Stimulated activated CD4-positive, alpha-beta T cell treated with anti-CD3 and anti-CD28 coated beads, Interleukin-15, amount 100 ng/mL, for 1 hour (primary cell): ENCODE results near the gene PEPD.

Source experiments
- DNase-seq, 2 donors: peaks; one replicate each; pipeline ENCODE4 v3.0.0-alpha.2; 2020; ENCODE audit warnings: low read depth in 1 of 2, low spot score in 1 of 2

The PEPD gene

DNA sequence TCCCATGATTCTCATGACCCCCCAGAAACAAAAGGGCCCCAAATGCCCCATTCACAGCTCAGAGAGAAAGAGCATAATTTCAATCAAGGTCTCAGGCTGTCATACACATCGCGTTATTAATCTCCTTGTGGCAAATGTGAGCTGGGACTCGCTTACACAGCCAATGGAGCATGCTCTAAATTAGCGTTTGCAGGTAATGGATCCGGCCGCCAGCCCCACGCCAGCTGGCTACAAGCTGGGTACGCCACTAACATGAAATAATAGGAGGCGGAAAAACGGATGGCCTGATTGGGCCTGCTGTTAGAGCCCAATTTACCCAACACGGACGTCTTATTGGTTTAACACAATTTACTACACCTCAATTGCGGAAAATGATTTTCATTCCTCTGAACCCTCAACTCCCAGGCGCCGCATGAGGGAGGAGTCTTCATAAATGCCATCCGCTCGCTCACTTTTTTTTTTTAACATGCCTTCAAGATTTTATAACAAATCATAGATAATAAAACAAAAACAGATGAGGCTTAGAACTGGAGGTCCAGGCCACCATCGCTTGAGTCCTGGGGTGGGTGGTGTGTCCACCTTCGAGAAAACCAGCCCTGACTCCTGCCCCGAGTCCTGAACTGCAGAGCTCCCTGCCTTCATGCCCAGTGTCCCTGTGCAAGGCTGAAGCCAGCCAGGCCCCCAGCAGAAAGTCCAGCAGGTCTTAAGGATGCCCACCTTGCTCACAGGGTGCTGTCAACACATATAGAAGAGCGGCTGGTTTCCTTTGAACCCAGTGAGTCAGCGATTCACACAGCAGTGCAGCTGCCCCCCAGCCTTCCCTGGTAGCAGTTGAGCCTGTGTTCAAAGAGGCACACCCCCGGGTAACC is 62.1 kb downstream of the PEPD start:
- no peak for DNase-seq

GRCh38 chr19:33458807-33459206 is 62.8 kb downstream of the PEPD start:
- DNase-seq = no peak

DNA sequence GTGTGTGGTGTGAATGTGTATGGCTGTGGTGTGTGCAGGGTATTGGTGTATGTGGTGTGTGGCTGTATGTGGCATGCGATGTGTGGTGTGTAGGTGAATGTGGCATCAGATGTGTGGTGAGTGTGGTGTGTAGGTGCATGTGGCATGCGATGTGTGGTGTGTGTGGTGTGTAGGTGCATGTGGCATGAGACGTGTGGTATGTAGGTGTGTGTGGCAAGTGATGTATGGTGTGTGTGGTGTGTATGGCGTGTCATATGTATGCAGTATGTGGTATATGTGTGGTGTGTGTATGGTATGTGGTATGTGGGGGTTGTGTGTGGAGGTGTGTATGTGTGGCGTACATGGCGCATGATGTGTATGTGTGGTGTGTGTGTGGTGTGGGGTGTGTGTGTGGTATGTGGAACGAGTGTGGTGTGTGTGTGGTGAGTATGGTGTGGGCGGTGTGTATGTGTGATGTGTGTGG is 63.4 kb downstream of the PEPD start:
- no peak for DNase-seq

DNA sequence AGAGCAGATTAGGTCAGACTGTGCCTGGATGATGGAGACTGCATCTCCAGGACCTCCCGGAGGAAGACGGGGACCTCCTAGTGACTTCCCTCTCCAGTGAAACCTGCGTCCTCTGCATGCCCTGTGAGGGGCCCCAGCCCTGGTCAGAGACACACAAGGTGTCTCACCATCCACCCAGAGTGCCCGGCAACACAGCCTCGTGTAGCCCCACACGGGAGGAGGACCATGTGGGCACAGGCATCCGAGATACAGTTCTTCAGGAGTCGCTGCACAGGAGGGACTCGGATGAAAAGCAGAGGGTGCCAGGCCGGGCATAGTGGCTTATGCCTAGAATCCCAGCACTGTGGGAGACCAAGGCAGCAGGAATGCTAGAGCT is 64.8 kb downstream of the PEPD start:
- no peak for DNase-seq

DNA sequence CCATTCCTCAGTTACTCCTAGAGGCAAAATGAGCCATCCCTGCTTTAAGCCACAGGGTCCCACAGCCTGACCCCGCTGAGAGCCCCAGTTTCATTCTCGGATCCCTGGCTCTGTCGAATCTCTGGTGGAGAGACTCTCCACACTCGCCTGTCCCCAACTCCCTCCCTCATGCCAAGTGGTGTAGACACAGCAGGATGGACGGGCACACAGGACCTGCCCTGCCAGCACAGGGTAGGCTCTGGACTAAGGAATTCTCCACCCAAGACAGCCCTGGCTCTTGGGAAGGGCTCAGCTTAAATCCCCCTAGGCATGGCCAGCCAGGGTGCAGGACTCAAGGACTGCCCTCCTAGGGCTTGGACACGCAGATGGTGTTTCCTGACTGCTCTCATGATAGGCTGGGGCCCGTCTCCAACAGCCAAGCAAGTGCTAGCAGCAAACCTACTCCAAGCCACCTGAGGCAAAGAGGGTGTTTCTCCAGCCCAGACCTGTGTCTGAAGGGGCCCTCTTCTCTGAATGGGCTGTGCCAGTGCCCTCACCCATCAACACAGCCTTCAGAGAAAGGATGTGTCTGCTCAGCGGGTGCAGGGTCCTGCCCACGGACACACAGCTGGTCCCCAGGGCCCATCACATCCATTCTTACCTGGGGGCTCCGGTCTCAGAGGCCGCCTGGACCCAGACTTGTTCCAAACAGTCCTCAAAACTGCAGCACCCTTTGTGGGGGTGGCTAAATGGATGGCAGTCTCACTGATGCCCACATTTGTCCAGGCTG is 65.3 kb downstream of the PEPD start:
- DNase-seq = no peak

DNA sequence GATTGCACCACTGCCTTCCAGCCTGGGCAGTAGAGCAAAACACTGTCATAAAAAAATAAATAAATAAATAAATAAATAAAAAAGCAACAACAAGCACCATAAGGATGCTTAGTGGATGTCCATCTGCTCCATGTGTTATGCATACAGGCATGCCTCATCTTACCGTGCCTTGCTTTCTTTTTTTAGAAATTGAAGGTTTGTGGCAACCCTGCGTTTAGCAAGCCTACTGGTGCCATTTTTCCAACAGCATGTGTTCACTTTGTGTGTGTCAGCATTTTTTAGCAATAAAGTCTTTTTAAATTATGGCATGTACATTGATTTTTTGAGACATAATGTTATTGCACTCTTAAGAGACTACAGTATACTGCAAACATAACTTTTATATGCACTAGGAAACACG is 68.3 kb downstream of the PEPD start:
- DNase-seq = no peak

DNA sequence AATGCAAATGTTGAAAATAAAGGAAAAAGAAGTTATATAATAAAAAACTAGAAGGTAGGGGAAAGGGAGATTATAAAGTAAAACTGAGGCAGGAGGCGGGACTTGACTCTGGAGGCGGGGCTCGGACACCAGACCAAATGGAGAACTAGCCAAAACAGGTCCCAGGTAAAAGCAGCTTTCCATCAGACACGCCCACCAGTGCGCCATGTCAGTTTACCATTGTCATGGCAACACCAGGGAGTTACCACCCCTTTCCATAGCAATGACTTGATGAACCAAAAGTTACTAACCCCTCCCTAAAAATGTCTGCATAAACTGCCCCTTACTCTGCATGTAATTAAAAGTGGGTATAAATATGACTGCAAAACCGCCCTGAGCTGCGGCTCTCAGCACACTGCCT is 70.9 kb downstream of the PEPD start:
- no peak for DNase-seq

DNA sequence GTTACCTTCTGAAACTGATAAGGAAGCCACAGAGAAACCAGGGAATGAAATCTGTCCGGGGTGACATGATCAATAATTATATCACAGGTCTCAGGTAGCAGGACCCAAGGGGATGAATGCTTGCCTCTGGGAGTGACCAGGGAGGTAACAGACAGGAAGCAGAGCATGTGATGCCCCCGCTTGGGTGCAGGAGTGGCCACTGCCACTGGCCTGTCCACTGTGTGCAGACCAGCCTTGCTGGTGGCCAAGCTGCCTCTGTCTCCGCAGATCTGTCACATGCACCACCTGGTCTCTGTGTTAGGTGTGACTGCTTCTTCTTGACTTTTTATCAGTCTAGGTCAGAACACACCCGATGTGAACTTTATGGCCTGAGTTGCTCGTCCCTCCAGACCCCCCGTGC is 71.8 kb downstream of the PEPD start:
- DNase-seq = no peak

DNA sequence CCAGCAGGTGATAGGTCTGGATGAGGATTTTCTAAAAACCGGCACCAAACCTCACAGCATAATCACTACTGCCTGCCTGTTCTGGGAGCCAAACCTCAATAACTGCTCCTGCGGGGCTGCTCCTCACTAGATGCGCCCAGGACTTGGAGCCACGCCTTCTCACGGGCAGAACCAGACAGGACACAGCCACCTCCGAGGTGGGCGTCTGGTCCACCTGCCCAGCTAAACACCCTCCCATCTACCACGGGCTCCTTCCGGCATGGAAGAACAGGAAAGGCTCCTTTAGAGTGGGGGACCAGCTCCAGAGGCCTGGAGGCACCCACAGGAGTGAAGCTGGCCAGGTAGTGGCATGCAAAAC is 73.5 kb downstream of the PEPD start:
- no peak for DNase-seq

- no peak for DNase-seq
These were observed 74.0 kb downstream of the PEPD start for GRCh38 chr19:33447336-33448158.

GRCh38 chr19:33446330-33447293 is 75.0 kb downstream of the PEPD start:
- no peak for DNase-seq

- no peak for DNase-seq
These were observed 75.9 kb downstream of the PEPD start for GRCh38 chr19:33445442-33446329.

DNA sequence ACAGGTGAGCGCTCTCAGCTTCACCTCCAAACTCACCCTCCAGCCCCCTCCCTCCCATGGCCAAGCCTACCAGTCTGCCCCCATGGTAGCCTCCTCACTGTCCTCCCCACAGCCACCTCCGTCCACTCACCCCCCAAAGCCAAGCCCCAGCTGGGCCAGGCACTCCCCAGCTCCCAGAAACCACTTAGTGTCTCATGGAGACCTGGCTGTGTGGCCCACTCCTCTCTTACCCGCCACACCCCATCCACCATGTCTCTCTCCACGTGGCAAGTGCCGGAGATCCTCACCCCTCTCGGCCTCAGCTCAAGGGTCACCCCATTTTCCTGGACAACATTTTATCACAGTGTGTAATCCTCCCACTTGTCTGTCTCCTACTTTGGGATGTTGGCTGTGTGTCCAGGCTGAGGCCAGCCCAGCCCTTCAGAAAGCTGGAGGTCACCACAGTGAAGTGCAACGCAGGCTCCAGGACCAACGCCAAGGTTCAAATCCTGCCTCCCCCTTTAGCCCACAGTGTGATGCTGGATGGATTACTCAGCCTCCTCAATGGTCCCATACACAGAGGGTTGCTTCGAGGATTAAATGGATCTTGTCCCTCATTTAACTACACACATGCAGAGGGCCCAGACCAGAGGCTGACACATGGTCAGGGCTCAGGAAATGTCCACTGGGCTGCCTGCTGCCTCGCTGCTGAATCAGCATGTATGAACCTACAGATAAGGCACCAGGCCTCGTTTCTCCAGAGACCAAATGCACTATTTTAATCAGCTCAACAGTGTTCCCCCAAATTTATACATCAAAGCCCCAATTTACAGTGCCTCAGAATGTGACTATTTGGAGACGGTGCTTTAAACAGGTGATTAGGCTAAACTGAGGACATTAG is 76.8 kb downstream of the PEPD start:
- no peak for DNase-seq

GRCh38 chr19:33443638-33444561 is 77.7 kb downstream of the PEPD start:
- DNase-seq = no peak

GRCh38 chr19:33442706-33443105 is 78.9 kb downstream of the PEPD start:
- DNase-seq = no peak

- no peak for DNase-seq
These were observed 79.8 kb downstream of the PEPD start for GRCh38 chr19:33441828-33442227.

DNA sequence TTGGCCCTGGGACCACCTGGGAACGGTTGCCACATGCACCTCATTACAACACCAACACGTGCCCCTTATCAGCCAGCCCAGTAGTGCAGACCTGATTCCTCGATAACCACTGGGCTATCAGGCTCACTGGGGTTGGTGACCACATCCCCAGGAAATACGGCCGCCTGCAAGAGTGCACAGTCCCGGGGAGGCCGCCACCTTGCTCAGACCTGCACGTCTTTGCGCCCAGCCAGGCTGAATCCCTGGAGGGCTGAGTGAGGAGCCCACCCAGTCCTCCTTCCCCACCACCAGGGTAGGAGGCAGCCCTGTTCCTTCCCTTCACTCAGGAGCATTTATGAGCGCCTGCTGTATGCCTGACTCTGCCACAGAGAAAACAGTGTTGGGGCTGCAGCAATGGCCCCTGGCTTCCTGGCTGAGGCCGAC is 80.3 kb downstream of the PEPD start:
- DNase-seq = no peak
